Hippocampal formation (tissue), 2 donors: ENCODE data around the gene NID1.
"Not testable (repeated sequence)": the region's sequence is repeated elsewhere in the genome, so short reads cannot be mapped to it uniquely, and the experiment has no call there.

ENCODE experiments used
- DNase-seq, 2 donors: peaks; one replicate each; lab custom pipeline; 2025; lab: John Stamatoyannopoulos, UW

The NID1 gene

GRCh38 chr1:236030534-236030933, 34.4 kb downstream of the NID1 start:
- DNase-seq = no peak

- no peak for DNase-seq
These were observed 35.4 kb downstream of the NID1 start for GRCh38 chr1:236029428-236029940.

DNA sequence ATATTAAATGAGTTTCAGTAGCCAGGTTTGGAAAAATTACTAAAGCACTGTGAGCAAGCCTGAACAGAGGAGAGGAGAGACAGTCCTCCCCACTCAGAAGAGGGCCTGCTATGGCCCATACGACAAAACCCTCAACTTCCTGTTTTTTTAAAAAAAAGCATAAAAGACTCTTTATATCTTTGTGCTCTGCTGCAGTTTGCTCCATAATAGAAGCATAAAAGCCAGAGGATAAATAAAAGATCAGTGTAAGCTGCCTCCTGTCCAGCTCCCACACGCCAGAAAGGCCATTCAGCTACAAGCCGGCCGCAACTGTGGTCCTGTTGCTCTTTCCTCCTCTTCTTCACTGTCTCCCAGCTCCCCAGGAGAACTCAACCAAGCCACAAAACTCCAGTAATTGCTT, 37.8 kb downstream of the NID1 start:
- DNase-seq = no peak

GRCh38 chr1:236025836-236026235, 39.1 kb downstream of the NID1 start:
- no peak for DNase-seq

GRCh38 chr1:236024641-236025040, 40.2 kb downstream of the NID1 start:
- no peak for DNase-seq

DNA sequence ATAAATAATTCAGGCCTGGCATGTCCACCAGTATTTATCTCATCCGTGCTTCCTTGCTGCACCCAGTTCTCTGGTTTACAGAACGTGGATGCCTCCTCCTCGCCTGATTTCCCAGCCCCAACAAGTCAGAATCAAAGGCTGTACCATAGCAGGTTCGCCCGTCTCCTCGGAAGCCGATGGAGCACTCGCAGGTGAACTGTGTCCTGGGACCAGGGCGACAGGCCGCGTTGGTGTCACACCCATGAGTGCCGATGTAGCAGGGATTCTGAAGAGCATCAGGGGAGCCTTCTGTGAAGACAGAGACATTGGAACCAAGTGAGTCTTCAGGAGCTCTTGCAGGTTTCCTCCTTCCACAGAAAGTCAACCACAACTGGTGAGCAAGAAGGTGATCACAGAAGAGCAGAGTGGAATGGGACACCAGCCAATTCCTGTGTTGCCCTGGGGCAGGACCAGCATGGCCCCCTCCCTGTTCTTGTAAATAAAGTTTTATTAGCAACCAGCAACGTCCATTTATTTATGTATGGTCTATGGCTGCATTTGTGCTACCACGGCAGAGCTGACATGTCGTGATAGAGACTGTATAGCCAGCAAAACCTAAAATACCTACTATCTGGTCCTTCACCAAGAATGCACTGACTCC, 40.8 kb downstream of the NID1 start:
- DNase-seq = no peak

GRCh38 chr1:236021424-236022135, 43.3 kb downstream of the NID1 start:
- DNase-seq = no peak

- no peak for DNase-seq
These were observed 44.3 kb downstream of the NID1 start for GRCh38 chr1:236020359-236021219.

DNA sequence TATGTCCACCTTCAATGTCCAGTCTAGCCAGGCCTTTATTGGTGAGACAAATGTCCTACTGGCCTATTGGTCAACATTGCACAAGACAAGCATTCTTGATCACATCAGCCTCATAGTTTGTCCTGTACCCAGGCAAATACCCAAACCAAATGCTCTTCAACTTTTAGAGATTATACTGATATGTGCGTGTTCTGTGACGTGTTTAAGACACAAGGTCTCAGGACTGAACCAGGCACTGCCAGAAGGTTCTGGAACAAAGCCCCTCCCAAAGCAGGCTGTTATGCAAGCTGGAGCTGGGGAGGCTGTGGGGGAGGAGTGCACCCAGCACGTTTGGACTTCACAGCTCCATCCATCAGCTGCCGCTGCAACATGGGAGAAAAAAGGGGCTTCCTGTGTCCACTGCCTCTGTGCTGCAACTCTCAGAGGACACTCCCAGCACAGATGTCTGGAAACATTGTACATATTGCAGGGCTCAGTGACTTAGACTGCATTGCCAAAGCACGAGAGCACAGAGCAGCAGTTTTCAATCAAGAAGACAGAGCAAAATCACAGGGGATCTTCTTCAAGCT, 45.9 kb downstream of the NID1 start:
- no peak for DNase-seq

DNA sequence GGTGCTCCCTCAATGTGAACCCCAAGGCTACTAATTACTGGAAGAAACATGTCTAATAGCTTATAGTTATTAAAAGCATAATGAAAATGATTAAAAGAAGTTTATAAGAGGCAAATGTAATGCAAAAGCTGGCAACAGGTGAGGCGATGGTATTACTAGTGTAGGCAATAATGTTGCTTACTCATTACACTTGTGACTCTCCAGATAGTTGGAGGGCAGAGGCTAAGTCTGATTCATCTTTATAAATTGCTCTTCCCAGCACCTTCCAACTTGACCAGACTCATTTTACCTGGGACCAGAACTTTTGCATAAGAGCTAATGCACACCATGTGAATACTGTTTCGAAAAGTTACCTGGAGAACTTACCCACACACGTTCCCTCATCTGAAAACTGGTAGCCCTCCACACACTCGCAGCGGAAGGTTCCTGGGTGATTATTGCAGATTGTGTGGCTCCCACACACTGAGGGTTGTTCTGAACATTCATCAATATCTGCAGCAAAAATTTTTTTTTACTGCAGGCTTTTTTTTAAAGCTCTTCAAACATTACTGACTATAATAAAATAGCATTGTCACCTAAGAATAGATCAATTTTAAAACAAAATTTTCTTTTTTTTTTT, 48.0 kb downstream of the NID1 start:
- DNase-seq = no peak

GRCh38 chr1:236016083-236016482, 48.8 kb downstream of the NID1 start:
- no peak for DNase-seq

DNA sequence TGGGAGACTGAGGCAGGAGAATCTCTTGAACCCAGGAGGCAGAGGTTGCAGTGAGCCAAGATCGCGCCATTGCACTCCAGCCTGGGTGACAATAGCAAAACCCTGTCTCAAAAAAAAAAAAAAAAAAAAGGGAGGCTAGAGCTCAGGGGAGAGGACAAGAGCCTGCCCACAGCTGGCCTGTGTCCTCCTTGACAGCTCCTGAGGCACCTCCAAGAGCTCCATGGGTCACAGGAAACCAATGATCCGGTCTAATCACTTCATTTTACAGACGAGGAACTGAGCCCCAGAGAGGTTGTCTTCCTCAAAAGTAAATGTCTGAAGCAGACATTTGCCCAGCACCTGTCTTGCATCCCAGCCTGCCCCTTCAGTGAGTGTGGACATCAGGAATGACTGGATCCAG, 49.4 kb downstream of the NID1 start:
- no peak for DNase-seq

DNA sequence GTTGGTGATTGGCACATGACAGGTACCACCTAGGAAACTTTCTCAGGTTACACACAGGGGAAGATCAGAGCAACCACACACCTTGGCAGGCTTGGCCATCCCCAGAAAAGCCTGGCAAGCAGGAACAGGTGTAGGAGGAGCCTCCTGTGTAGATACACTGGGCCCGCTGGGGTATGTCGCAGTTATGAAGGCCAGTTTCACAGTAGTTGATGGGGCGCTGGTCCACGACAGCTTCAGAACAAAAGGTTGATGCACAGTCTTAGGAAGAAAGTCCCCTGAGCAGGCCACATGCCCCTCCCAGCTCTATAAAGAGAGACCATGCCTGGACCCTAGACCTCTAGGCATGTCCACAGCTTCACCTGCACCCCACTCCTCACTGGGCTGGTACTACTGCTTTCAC, 51.6 kb downstream of the NID1 start:
- no peak for DNase-seq

DNA sequence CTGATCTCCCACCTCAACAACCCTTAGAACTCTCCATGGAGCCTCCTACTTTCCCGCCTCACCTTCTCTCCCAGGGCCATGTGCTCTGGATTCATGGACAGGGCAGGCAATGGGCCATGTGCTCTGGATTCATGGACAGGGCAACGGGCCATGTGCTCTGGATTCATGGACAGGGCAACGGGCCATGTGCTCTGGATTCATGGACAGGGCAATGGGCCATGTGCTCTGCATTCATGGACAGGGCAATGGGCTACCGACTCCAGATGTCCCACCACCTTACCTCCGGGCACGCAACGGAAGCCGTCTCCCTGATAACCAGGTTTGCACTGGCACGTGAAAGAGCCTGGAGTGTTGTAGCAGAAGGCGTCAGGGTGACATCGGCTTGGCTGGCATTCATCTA, 53.2 kb downstream of the NID1 start:
- no peak for DNase-seq

GRCh38 chr1:236010443-236010842, 54.4 kb downstream of the NID1 start:
- no peak for DNase-seq

- no peak for DNase-seq
These were observed 55.0 kb downstream of the NID1 start for GRCh38 chr1:236009857-236010256.

DNA sequence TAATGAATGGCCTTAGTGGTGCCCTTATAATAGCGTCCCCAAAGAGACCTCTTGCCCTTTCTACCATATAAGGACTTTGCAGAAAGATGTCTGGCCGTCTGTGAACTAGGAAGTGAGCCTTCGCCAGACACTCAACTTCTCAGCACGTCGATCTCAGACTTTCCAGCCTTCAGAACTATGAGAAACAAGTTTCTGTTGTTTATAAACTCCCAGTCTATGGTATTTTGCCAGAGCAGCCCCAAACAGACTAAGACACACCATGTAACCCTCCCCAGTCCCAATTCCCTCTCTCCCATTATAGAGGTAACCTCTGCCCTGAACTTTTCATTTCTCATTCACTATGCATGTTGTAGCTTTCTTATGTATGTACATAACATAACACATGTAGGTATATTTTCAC, 55.7 kb downstream of the NID1 start:
- DNase-seq = no peak

- DNase-seq = no peak
These were observed 57.1 kb downstream of the NID1 start for GRCh38 chr1:236007781-236008180.

GRCh38 chr1:236003058-236003457, 61.8 kb downstream of the NID1 start:
- not testable (repeated sequence) for DNase-seq

- DNase-seq = no peak
These were observed 62.3 kb downstream of the NID1 start for GRCh38 chr1:236002572-236002971.

DNA sequence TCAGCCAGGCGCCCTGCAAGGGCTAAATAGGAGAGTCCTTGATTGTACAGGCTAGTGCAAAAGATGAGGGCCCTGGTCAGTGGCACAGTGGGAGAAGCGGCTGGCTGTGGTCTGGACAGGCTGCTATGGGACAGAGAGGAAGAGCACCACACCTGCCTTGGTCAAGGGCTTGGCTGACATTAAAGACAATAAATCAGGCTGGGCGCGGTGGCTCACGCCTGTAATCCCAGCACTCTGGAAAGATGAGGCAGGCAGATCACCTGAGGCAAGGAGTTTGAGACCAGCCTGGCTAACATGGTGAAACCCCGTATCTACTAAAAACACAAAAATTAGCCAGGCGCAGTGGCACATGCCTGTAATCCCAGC, 62.9 kb downstream of the NID1 start:
- DNase-seq = no peak

- DNase-seq = no peak
These were observed 64.1 kb downstream of the NID1 start for GRCh38 chr1:236000781-236001180.
